H9 (cell line): Measurements from ENCODE around the gene SDK1. TPM values are rescaled to one million over a fixed set of nuclear protein-coding genes. Genes with fewer than 3 reads are reported as not detected.

ENCODE experiments used
- DNase-seq: peaks from one replicate; pipeline ENCODE4 v3.0.0-alpha.2; 2017
- H2AFZ ChIP-seq: one replicate; pipeline ENCODE4 v1.6.1; 2013; ENCODE audit warnings: mild to moderate bottlenecking, low read length, control low read depth, moderate library complexity
- H2AK5ac ChIP-seq: 2 replicates; pipeline ENCODE4 v1.6.1; 2013; ENCODE audit warnings: low read length, control low read depth, mixed read lengths; ENCODE audit not compliant: insufficient read length
- H2BK120ac ChIP-seq: one replicate; pipeline ENCODE4 v1.6.1; 2013; ENCODE audit warnings: low read depth, mild to moderate bottlenecking, low read length, control low read depth, inconsistent platforms; ENCODE audit not compliant: poor library complexity, severe bottlenecking
- H2BK12ac ChIP-seq: 2 replicates; pipeline ENCODE4 v1.6.1; 2013; ENCODE audit warnings: low read length, control low read depth, mixed read lengths, low read depth; ENCODE audit not compliant: insufficient read length
- H2BK15ac ChIP-seq: 2 replicates; pipeline ENCODE4 v1.6.1; 2013; ENCODE audit warnings: low read depth, low read length, control low read depth
- H2BK20ac ChIP-seq: one replicate; pipeline ENCODE4 v1.6.1; 2013; ENCODE audit warnings: low read depth, mild to moderate bottlenecking, low read length, control low read depth, inconsistent platforms; ENCODE audit not compliant: poor library complexity, severe bottlenecking
- H2BK5ac ChIP-seq: 2 replicates; pipeline ENCODE4 v1.6.1; 2013; ENCODE audit warnings: low read length, control low read depth, mixed read lengths; ENCODE audit not compliant: insufficient read length
- H3K14ac ChIP-seq: 2 replicates; pipeline ENCODE4 v1.6.1; 2013; ENCODE audit warnings: low read length, control low read depth; ENCODE audit not compliant: insufficient read depth
- H3K18ac ChIP-seq: 2 replicates; pipeline ENCODE4 v1.6.1; 2013; ENCODE audit warnings: low read depth, mild to moderate bottlenecking, mixed read lengths, low read length, control low read depth; ENCODE audit not compliant: insufficient read length
- H3K23ac ChIP-seq: 2 replicates; pipeline ENCODE4 v1.6.1; 2013; ENCODE audit warnings: low read length, control low read depth, mixed read lengths, low read depth; ENCODE audit not compliant: insufficient read length
- H3K23me2 ChIP-seq: 2 replicates; pipeline ENCODE4 v1.6.1; 2013; ENCODE audit warnings: low read depth, mild to moderate bottlenecking, mixed read lengths, low read length, control low read depth; ENCODE audit not compliant: insufficient read length, poor library complexity, severe bottlenecking
- H3K27ac ChIP-seq: 2 replicates; pipeline ENCODE4 v1.5.1; 2013; ENCODE audit warnings: low read length, control low read depth, mixed read lengths, low read depth; ENCODE audit not compliant: insufficient read length
- H3K27me3 ChIP-seq: 2 replicates; pipeline ENCODE4 v1.6.1; 2013; ENCODE audit warnings: low read length, control low read depth, inconsistent platforms; ENCODE audit not compliant: insufficient read depth
- H3K4ac ChIP-seq: 2 replicates; pipeline ENCODE4 v1.6.1; 2013; ENCODE audit warnings: low read depth, mild to moderate bottlenecking, control low read depth, inconsistent platforms, low read length, moderate library complexity
- H3K4me1 ChIP-seq: 2 replicates; pipeline ENCODE4 v1.6.1; 2013; ENCODE audit warnings: low read length, control low read depth, inconsistent platforms; ENCODE audit not compliant: insufficient read depth
- H3K4me2 ChIP-seq: 2 replicates; pipeline ENCODE4 v1.6.1; 2013; ENCODE audit warnings: low read length, control low read depth, mixed read lengths; ENCODE audit not compliant: insufficient read length, insufficient read depth
- H3K56ac ChIP-seq: 2 replicates; pipeline ENCODE4 v1.6.1; 2013; ENCODE audit warnings: low read depth, mild to moderate bottlenecking, mixed read lengths, low read length, control low read depth; ENCODE audit not compliant: insufficient read length
- H3K79me1 ChIP-seq: 2 replicates; pipeline ENCODE4 v1.6.1; 2013; ENCODE audit warnings: low read depth, mild to moderate bottlenecking, moderate library complexity, low read length, control low read depth, inconsistent platforms; ENCODE audit not compliant: insufficient read depth, poor library complexity, severe bottlenecking
- H3K79me2 ChIP-seq: 2 replicates; pipeline ENCODE4 v1.6.1; 2013; ENCODE audit warnings: low read length, control low read depth, inconsistent platforms; ENCODE audit not compliant: insufficient read depth
- H3K9ac ChIP-seq: 2 replicates; pipeline ENCODE4 v1.6.1; 2013; ENCODE audit warnings: low read length, control low read depth, mixed read lengths; ENCODE audit not compliant: insufficient read length; ENCODE audit errors: extremely low read depth
- H3K9me3 ChIP-seq: one replicate; pipeline ENCODE4 v1.6.1; 2013; ENCODE audit warnings: low read depth, low read length, inconsistent platforms; ENCODE audit not compliant: control insufficient read depth
- H3T11ph ChIP-seq: one replicate; pipeline ENCODE4 v1.6.1; 2013; ENCODE audit warnings: mild to moderate bottlenecking, low read length, control low read depth, inconsistent platforms
- H4K20me1 ChIP-seq: one replicate; pipeline ENCODE4 v1.6.1; 2013; ENCODE audit not compliant: control insufficient read depth, insufficient read length, insufficient read depth
- H4K5ac ChIP-seq: 2 replicates; pipeline ENCODE4 v1.6.1; 2013; ENCODE audit warnings: low read depth, mild to moderate bottlenecking, mixed read lengths, low read length, control low read depth; ENCODE audit not compliant: insufficient read length
- H4K8ac ChIP-seq: replicated peaks from 2 replicates; pipeline ENCODE4 v1.6.1; 2013; ENCODE audit warnings: low read length, control low read depth, mixed read lengths, low read depth; ENCODE audit not compliant: insufficient read length
- H4K91ac ChIP-seq: 2 replicates; pipeline ENCODE4 v1.6.1; 2013; ENCODE audit warnings: low read depth, mild to moderate bottlenecking, moderate library complexity, mixed read lengths, low read length, control low read depth; ENCODE audit not compliant: insufficient read length
- H3K27ac Mint-ChIP-seq, 3 experiments: 2 replicates in 2 of 3; 3 replicates in 1 of 3; pipeline ENCODE4 v1.8.0; 2020 to 2021; ENCODE audit warnings: mixed read lengths in 3 of 3, mild to moderate bottlenecking in 1 of 3, moderate library complexity in 1 of 3
- H3K27me3 Mint-ChIP-seq: 2 replicates; pipeline ENCODE4 v1.8.0; 2021; ENCODE audit warnings: low read depth, mild to moderate bottlenecking, moderate library complexity, mixed read lengths
- H3K36me3 Mint-ChIP-seq, 3 experiments: 2 replicates in 2 of 3; 3 replicates in 1 of 3; pipeline ENCODE4 v1.8.0; 2020 to 2021; ENCODE audit warnings: low read depth in 3 of 3, mixed read lengths in 3 of 3; ENCODE audit not compliant: insufficient read depth in 1 of 3
- H3K4me1 Mint-ChIP-seq, 2 experiments: 2 replicates each; pipeline ENCODE4 v1.8.0; 2020; ENCODE audit warnings: mixed read lengths in 2 of 2
- H3K4me3 Mint-ChIP-seq, 2 experiments: 2 replicates in 1 of 2; 3 replicates in 1 of 2; pipeline ENCODE4 v1.8.0; 2020 to 2021; ENCODE audit warnings: mild to moderate bottlenecking in 2 of 2, mixed read lengths in 2 of 2, moderate library complexity in 1 of 2
- H3K9me3 Mint-ChIP-seq, 2 experiments: 2 replicates in 1 of 2; 3 replicates in 1 of 2; pipeline ENCODE4 v1.8.0; 2020; ENCODE audit warnings: mild to moderate bottlenecking in 2 of 2, mixed read lengths in 2 of 2, moderate library complexity in 1 of 2
- CTCF ChIP-seq: fragments of 200-600 bp; sonication (generic); conservative IDR thresholded peaks from 3 replicates; pipeline ENCODE4 v1.8.0; 2021; ENCODE audit warnings: antibody characterized with exemption, mild to moderate bottlenecking
- whole genome bisulfite sequencing: extraction: QIAGEN DNeasy Blood & Tissue Kit; methylation state at CpG from one replicate; pipeline ENCODE4 v1.1.7; 2013; ENCODE audit warnings: missing lambda C conversion rate, low lambda C conversion rate, mixed read lengths; ENCODE audit not compliant: insufficient read length; ENCODE audit errors: extremely low coverage; 5-methylcytosine and 5-hydroxymethylcytosine counted together
- total RNA-seq: library from RNA; stranded (reverse); gene quantifications from 2 replicates; pipeline ENCODE4 v1.2.1, GENCODE V29; 2021

The SDK1 gene
- total RNA-seq, 1 experiment from 2014 or later, result 8.7 TPM

DNA sequence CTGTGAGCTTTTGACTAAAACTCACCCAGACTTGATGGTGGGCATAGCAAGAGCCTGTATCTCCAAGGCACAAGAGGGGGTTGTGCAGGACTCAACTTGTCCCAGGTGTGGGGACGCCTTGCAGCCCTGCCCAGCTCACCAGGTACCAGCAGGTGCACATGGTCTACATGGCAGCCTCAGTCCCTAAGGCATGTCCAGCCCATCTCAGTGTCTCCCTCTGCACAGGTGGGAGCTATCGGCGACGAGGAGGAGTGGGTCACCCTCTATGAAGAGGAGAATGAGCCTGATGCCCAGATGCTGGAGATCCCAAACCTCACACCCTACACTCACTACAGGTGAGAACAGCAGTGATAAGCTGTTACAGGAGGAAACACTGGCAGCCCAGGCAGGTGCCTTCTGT lies 809.4 kb downstream of the SDK1 start:
- Histone ChIP-seq H3K4me1 (no peaks in the 10 kb centered on the region), H3K18ac (no peak overlapping the region), H2AFZ (no peak overlapping the region), H3K56ac (no peak overlapping the region), H2BK20ac (no peak overlapping the region), H2BK5ac (no peak overlapping the region), H3K23ac (no peak overlapping the region), H3K4me2 (no peak overlapping the region), H4K5ac (no peak overlapping the region), H2BK15ac (no peak overlapping the region), H2AK5ac (no peak overlapping the region), H4K91ac (no peak overlapping the region), H3K79me1 (no peaks in the 10 kb centered on the region), H3K27me3 (no peaks in the 10 kb centered on the region), H2BK120ac (no peak overlapping the region), H3K27ac (no peak overlapping the region), H4K8ac (no peak overlapping the region), H3T11ph (no peak overlapping the region), H3K4ac (no peak overlapping the region), H3K9ac (no peak overlapping the region), H3K9me3 (no peaks in the 10 kb centered on the region), H3K23me2 (no peaks in the 10 kb centered on the region), H4K20me1 (no peaks in the 10 kb centered on the region), H3K14ac (no peak overlapping the region), H3K79me2 (no peaks in the 10 kb centered on the region), H2BK12ac (no peak overlapping the region)
- peaks cover 5% of the 10 kb centered on the region in 2 experiments for H3K4me1 Mint-ChIP-seq
- no peak overlapping the region for H3K27ac Mint-ChIP-seq
- H3K9me3 Mint-ChIP-seq, result no peaks in the 10 kb centered on the region
- H3K4me3 Mint-ChIP-seq, result no peak overlapping the region
- TF ChIP-seq CTCF, result no peak
- no peak for DNase-seq
- WGBS, result no CpG with 5 or more reads among the region's 4 CpGs
- H3K27me3 Mint-ChIP-seq, result peaks cover 2% of the 10 kb centered on the region
- peaks cover 3 to 10% (median 6%) of the 10 kb centered on the region in 3 experiments; a peak in 5 of 7 replicates for H3K36me3 Mint-ChIP-seq
